Lung microvascular endothelial cell (primary cell): Measurements from ENCODE around the gene PIP4K2A. TPM values are rescaled to one million over a fixed set of nuclear protein-coding genes. Genes with fewer than 3 reads are reported as not detected.
"Not testable (repeated sequence)": the region's sequence is repeated elsewhere in the genome, so short reads cannot be mapped to it uniquely, and the experiment has no call there.

Experiments
- DNase-seq, 2 donors: peaks; one replicate each; pipeline versions ENCODE4 v3.0.0 to v3.0.0-alpha.2; 2010; ENCODE audit warnings: low read depth in 2 of 2
- total RNA-seq: library from RNA; depleted of rRNA; stranded (reverse); fragments of >200 nt; gene quantifications from 2 replicates; pipeline ENCODE4 v1.2.1, GENCODE V29; 2014

PIP4K2A gene
- total RNA-seq, 1 donor from 2014 or later: 32.3 TPM

GRCh38 chr10:22719406-22720042 lies 5.1 kb upstream of the PIP4K2A start:
- no peak for DNase-seq

DNA sequence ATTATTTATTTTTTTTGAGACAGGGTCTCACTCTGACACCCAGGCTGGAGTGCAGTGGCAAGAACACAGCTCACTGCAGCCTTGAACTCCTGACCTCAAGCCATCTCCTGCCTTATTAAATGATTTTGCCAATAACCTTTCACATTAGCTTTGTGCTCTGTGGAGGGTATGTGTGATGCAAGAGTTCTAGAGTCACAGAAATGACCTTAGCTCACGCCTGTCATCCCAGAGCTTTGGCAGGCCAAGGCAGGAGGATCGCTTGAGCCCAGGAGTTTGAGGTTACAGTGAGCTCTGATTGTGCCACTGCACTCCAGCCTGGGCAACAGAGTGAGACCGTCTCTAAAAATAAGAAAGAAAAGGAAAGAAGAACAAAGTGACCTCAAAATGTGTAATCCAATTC lies 4.3 kb upstream of the PIP4K2A start:
- not testable (repeated sequence) for DNase-seq

GRCh38 chr10:22717728-22718127 lies 3.4 kb upstream of the PIP4K2A start:
- no peak for DNase-seq

DNA sequence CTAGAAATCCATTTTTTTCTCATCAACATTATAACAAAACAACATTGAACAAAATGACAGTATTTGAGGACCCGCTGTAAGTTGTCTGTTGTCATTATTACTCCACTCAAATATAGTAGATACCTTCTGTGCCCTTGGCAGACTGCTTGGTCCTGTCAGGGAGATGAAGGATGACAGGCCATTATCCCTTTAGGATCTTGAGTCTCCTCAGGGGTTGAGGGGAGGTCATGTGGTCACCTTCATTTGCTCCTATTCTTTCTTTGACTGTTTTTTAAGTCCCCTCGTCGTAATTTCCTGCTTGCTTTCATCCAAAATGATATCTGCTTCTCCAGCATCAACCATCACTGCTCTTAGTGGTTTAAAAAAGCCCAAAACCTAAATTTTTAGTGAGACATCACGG lies 2.6 kb upstream of the PIP4K2A start:
- no peak for DNase-seq

- no peak for DNase-seq
These were observed 880 bp upstream of the PIP4K2A start for GRCh38 chr10:22715290-22715625.

GRCh38 chr10:22713853-22714478 lies 412 bp downstream of the PIP4K2A start:
- peak; percentile 41 to 47 for DNase-seq

DNA sequence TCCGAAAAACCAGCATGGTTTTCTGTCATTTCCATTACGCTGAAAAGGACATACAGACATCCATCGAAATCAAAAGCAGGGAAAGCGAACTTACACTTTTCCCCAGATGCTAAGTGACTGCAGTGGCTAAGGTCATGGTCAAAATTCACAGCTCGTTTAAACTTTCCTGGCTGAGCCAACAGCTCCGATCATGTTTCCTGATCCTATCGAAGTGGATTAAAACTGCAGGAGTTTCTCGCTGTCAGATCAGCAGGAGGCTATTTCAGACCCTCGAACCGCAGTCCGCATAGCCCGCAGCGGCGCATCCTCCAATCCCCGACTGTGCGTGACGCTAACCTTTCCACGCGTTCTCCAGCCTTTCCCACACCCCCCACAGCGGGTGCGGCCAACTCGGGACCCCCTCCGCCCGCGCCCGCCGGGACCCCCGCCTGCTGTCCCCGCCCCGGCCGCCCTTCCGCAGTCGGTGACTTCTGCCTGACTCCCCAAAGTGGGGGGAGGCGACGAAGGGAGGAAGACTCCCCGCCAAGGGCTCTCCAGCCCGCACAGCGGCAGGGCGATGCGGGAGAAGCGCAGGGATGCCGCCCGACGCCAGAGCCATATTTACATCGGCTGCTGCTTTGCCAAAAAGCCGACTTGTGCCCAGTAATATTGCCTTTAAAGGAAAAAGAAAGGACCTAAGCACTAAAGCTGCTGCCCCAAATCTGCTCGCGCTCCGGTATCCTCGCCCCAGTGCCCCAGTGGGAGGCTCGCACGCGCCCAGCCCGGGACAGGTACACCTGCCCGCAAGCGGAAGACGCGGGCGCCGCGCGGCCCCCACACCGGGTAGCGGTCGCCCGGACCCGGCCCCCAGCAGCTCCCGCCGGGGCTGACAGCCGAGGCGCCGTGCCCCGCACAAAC lies 1.2 kb downstream of the PIP4K2A start:
- DNase-seq: peak; percentile 39 to 63

GRCh38 chr10:22712211-22712955 lies 2.0 kb downstream of the PIP4K2A start:
- DNase-seq: peak in 1 of 2 donors; percentile 32

DNA sequence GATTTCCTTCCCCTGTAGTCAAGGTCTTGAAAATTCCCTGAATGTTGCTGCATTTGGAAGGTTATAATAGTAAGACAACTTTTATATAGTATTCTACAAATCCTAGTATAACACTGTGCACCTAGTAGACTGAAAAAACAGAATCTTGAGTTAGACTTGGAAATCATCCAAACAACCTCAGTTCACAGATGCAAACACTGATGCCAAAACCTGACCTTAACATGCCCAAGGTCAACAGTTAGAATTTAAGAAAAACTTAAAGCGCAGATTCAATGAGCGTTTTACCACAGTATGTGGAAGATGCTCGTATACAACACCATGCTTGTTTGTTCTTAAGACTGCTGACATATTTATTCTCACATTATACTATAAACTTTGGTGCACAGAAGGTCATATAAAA lies 3.0 kb downstream of the PIP4K2A start:
- DNase-seq: no peak

DNA sequence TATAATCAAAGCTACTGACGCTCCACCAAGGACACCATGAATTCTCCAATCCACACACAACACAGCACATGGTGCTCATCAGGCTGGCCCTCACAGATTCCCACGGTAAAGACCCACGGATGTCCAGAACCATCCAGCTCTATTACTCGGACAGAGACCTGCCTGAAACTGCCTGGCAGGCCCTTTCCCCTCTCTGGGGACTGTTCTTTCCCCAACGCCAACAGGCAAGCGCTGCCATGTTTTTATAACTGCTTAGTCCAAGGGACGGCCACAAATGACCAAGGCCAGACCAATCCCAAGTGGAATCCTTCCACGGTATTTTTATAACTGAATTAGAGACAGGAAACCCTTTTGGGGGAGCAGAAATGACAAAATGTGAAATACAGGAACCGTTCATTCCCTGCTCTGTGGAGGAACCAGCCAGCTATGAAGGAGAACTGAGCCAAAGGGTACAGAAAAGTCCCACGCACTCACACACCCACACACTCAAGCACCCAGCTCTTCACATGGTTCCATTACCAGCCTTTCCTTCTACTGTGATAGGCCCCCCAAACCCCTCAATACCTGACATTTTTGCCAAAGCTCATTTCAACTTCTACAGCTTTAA lies 4.1 kb downstream of the PIP4K2A start:
- DNase-seq: no peak

GRCh38 chr10:22708772-22709171 lies 5.6 kb downstream of the PIP4K2A start:
- DNase-seq: no peak

- DNase-seq: no peak
These were observed 8.9 kb downstream of the PIP4K2A start for GRCh38 chr10:22705527-22705926.

DNA sequence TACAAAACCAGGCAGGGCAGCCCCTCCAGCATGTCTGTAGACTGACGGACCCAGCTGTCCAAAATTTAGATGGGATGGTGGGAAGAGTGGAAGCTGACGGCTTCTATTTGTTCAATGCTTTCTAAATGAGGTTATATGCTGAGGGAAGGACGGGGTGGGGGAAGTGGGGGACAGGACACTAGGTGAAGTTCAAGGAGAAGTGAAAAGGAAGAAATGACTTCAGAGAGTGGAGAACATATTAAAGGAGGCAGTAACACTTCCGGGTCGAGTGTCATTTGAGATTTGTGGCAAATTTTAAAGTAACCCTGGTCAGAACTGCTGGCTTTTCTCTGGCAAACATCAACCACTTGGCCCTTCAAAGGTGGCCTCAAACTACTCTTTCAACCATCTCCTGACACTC lies 9.4 kb downstream of the PIP4K2A start:
- DNase-seq: no peak

DNA sequence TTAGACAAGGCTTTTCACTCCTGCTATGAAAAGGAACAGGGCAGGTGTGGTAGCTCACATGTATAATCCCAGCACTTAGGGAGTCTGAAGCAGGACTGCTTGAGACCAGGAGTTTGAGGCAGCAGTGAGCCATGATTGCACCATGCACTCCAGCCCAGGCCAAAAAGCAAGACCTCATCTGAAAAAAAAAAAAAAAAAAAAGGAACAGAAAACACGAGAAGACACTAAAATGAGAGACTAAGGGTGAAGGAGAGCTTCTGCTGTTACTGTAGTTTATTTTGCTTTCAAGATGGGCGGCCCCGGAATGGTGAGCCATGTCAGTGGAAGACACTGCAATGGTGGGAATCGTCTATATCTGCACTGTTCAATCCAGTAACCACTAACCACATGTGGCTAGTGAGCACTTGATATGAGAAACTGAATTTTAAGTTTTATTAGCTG lies 9.9 kb downstream of the PIP4K2A start:
- no peak for DNase-seq

- no peak for DNase-seq
These were observed 12.0 kb downstream of the PIP4K2A start for GRCh38 chr10:22702348-22702747.

DNA sequence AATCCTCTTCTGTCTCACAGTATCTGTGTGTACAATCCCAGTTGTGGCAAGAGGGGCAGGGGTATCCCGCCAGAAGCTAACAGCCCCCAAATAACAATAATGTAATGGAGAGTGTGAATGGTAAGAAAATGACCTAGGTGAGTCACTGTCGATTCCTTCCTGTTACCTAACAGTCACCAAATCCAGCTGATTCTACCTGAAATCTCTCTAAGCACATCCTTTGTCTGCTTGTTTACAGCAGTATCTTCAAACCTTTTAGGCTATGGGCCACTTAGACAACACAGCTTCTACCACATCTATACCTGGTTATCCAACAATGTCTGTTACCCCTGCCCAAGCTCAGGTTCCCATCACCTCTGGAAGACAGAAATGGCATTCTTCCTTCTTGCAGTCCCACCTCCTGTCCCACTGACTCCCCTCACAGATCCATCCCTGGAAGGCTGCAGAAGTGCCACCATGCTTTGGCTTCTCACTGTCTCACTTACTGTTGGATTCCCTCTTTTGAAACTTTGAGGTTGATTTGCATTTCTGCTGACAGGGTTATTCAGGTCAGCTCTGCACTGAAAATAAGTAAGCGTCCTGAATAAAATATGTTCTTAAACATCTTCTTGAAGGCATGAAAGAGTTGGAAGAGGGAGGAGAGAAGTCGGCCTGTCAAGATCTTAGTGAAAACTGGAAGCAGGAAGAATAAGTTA lies 13.1 kb downstream of the PIP4K2A start:
- DNase-seq: no peak

DNA sequence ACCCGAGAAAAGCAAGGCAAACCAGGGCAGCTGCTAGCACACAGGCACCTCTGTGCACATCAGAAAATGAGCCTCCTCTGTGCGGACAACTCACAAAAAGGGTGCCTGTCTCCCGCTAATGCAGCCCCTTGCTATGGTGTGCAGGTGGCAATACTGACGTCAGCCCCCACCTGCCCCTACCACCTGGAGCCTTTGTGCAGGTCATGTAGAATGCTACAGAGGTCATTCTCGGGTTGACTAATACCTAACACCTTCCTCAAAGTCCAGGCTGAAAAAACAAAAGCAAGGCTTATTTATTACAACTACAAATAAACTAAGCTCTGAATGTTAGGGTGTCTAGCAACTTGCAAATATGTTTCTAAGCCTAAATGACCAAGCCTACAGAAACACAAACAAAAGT lies 13.9 kb downstream of the PIP4K2A start:
- no peak for DNase-seq

GRCh38 chr10:22699976-22700375 lies 14.4 kb downstream of the PIP4K2A start:
- DNase-seq: no peak

- DNase-seq: peak in 1 of 2 donors; percentile 30
These were observed 15.4 kb downstream of the PIP4K2A start for GRCh38 chr10:22698941-22699440.

DNA sequence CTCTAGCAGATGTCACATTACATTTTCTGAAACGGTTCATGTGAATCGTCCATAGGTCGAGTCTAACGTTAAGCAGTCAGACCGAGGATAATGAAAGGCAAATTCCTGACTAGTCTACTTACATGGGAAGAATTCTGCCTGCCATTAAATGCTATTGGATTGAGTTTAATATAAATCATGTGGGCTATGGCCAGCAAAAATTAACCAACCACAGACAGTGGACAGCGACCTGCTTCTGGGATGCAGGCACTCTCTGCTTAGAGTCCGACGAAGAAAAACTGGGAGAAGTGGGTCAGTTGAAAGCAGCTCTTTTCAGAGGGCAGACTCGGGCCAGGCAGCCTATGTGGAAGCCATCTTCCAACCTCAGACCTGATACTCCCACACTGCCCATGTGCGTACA lies 16.6 kb downstream of the PIP4K2A start:
- no peak for DNase-seq

DNA sequence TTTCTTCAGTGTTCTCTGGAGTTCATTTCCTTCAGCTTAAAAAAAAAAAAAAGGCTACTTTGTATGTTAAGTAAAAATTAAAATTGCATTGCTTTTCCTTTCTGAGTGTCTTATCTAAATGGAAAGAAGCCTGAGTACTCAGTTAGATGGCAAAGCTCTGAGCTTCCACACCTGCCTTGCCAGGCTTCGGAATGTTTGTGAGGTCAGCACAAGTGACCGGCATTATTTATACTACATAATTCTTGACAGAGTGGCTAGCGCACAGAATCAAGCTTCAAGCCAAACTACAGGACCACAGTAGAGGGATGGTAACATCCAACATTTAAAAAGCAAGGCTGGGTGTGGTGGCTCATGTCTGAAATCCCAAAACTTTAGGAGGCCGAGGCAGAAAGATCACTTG lies 17.3 kb downstream of the PIP4K2A start:
- DNase-seq: no peak
